Mucosa of descending colon (tissue), 3 donors: ENCODE data around the gene SPRR4. TPM values are rescaled to one million over a fixed set of nuclear protein-coding genes. Genes with fewer than 3 reads are reported as not detected.

Source experiments
- ATAC-seq: fragments of 200-7000 bp; cut with Tn5 transposase; one replicate; pipeline ENCODE4 v1.9.1; 2020; ENCODE audit warnings: mild to moderate bottlenecking, moderate library complexity
- DNase-seq, 3 donors: peaks; one replicate each; pipeline ENCODE4 v3.0.0-alpha.2; 2020
- H3K36me3 ChIP-seq: fragments of 200-600 bp; one replicate; pipeline ENCODE4 v1.8.0; 2021; ENCODE audit warnings: low read depth, mild to moderate bottlenecking
- H3K4me1 ChIP-seq: fragments of 200-600 bp; one replicate; pipeline ENCODE4 v1.8.0; 2021; ENCODE audit warnings: low read depth, mild to moderate bottlenecking
- H3K4me3 ChIP-seq: fragments of 200-600 bp; one replicate; pipeline ENCODE4 v1.8.0; 2021; ENCODE audit warnings: mild to moderate bottlenecking
- H3K9me3 ChIP-seq: fragments of 200-600 bp; one replicate; pipeline ENCODE4 v1.8.0; 2021; ENCODE audit warnings: mild to moderate bottlenecking
- intact Hi-C, 2 donors: fragments of 100-400 bp; cut with DNase I in 1 of 2; cut with micrococcal nuclease in 1 of 2; formaldehyde crosslinking; loops; one replicate each; pipeline versions ENCODE4 v1.11.0 to v1.11.1; 2022; cut with DNase I, micrococcal nuclease
- total RNA-seq, 3 donors: library from RNA; stranded (reverse); fragmentation: NEBNext Ultra II Directional in 2 of 3; extraction: Animal tissue kit (Norgen Biotek cat#: 25700) in 2 of 3; gene quantifications; one replicate each; pipeline versions ENCODE4 v1.2.1 to v1.2.4, GENCODE V29; 2021 to 2023
- TF ChIP-seq, protein P1 (sequence below): fragments of 200-600 bp; IDR thresholded peaks from one replicate; pipeline ENCODE4 v1.8.0; 2022; ENCODE audit warnings: antibody characterized with exemption, mild to moderate bottlenecking
- donor health status: DM: no; HTN: no; CAD: no; lungs with moderate emphysema.
- donor health status: DM: no; HTN: no; CAD: no.
- donor health status: DM: no; HTN: yes; CAD: no.

Gene SPRR4
- total RNA-seq, 3 donors from 2014 or later: not detected

DNA sequence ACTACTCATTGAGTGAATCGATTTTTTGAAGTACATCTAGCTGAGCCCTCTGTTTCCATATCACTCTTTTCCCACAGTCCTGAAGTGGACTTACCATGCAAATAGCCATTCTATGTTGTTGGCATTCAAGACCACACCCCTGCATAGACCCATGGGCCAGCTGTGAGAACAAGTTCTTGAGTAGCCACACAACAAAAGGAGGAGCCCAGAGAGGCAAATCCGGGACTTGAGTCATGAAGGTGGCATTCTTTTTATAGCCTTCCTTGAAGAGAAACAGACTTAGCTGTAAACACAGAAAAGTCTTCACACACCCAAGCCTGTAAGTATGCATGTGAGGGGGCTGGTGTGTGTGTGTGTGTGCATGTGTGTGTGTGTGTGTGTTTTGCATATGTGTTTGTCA lies 37.3 kb upstream of the SPRR4 start:
- intact Hi-C loops: no loop called here
- Histone ChIP-seq H3K36me3 (no peaks in the 10 kb centered on the region), H3K4me1 (no peaks in the 10 kb centered on the region), H3K4me3 (no peak overlapping the region), H3K9me3 (no peaks in the 10 kb centered on the region)
- no peak for ATAC-seq
- DNase-seq: no peak
- TF ChIP-seq, protein P1, sequence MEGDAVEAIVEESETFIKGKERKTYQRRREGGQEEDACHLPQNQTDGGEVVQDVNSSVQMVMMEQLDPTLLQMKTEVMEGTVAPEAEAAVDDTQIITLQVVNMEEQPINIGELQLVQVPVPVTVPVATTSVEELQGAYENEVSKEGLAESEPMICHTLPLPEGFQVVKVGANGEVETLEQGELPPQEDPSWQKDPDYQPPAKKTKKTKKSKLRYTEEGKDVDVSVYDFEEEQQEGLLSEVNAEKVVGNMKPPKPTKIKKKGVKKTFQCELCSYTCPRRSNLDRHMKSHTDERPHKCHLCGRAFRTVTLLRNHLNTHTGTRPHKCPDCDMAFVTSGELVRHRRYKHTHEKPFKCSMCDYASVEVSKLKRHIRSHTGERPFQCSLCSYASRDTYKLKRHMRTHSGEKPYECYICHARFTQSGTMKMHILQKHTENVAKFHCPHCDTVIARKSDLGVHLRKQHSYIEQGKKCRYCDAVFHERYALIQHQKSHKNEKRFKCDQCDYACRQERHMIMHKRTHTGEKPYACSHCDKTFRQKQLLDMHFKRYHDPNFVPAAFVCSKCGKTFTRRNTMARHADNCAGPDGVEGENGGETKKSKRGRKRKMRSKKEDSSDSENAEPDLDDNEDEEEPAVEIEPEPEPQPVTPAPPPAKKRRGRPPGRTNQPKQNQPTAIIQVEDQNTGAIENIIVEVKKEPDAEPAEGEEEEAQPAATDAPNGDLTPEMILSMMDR: no peak

- no peak overlapping the region for H3K4me3 ChIP-seq
- DNase-seq (no peak), ATAC-seq (no peak)
- no peaks in the 10 kb centered on the region for H3K36me3 ChIP-seq
- intact Hi-C loops: no loop called here
- TF ChIP-seq, protein P1: no peak
- no peaks in the 10 kb centered on the region for H3K4me1 ChIP-seq
- no peaks in the 10 kb centered on the region for H3K9me3 ChIP-seq
Measured at GRCh38 chr1:152940614-152941013, 29.8 kb upstream of the SPRR4 start.

- ATAC-seq (no peak), DNase-seq (no peak)
- Histone ChIP-seq H3K36me3 (no peaks in the 10 kb centered on the region), H3K4me1 (no peaks in the 10 kb centered on the region), H3K9me3 (no peaks in the 10 kb centered on the region), H3K4me3 (no peak overlapping the region)
- intact Hi-C loops: no loop called here
- TF ChIP-seq, protein P1: no peak
Measured at GRCh38 chr1:152941037-152941711, 29.3 kb upstream of the SPRR4 start.

DNA sequence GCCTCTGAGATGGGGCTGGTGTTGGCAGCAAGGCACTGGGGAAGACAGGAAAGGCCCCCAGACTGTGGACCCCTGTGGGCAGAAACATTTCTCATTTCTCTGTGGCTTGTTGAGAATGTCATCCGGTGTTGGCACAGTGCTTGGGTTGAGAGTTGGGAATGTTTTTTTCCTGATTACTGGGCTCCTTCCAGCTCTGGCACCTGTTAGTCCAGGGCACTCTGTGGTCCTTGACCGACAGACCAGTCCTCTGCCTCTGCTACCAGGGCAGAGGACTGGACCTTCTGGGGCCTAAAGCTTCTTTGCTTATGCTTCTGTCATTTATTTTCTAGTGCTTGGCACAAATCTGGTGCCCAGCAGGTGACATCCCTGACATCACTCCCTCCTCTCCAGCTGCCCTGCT lies 28.3 kb upstream of the SPRR4 start:
- DNase-seq: no peak
- intact Hi-C loops: no loop called here
- no peak overlapping the region for H3K4me3 ChIP-seq
- H3K9me3 ChIP-seq: no peaks in the 10 kb centered on the region
- TF ChIP-seq, protein P1: no peak
- no peaks in the 10 kb centered on the region for H3K4me1 ChIP-seq
- no peaks in the 10 kb centered on the region for H3K36me3 ChIP-seq
- no peak for ATAC-seq

DNA sequence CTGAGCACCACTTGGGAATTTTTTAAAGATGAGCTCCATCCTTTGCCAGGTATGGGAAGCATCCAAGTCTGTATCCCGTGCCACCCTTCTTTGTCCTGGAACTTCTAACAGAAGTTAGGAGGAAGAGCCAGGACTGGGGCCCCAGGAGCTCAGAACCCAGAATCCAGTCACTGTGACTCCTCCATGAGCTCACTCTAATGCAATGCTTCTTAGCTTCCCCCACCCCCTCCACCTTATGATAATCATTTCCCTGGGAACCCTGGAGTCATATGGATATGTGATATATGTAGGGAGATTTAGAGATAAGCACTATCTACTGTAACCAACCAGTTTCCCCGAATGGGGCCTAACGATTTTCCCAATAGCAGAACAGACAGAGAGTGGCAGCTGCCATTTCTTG lies 24.2 kb upstream of the SPRR4 start:
- Histone ChIP-seq H3K4me1 (no peaks in the 10 kb centered on the region), H3K36me3 (no peaks in the 10 kb centered on the region), H3K9me3 (no peaks in the 10 kb centered on the region), H3K4me3 (no peak overlapping the region)
- no peak for ATAC-seq
- no peak for DNase-seq
- TF ChIP-seq, protein P1: no peak
- intact Hi-C loops: no loop called here
